AG04450 (cell line): Measurements from ENCODE around the gene HIF1AN. TPM values are rescaled to one million over a fixed set of nuclear protein-coding genes. Genes with fewer than 3 reads are reported as not detected.

ENCODE experiments used
- CTCF ChIA-PET: fragments of 300-600, 350-600 bp; formaldehyde crosslinking; extraction: SDS; loops from one replicate; lab custom pipeline; 2022; ENCODE audit warnings: antibody characterized with exemption, inconsistent platforms; lab: Charles Lee
- POLR2A ChIA-PET: fragments of 350-600 bp; formaldehyde crosslinking; extraction: SDS; loops from one replicate; lab custom pipeline; 2021; ENCODE audit warnings: antibody characterized with exemption, inconsistent platforms; lab: Yijun Ruan, JAX
- DNase-seq: peaks from one replicate; pipeline ENCODE4 v3.0.0-alpha.2; 2011; ENCODE audit warnings: low read depth, low spot score
- H3K27ac ChIP-seq: one replicate; pipeline ENCODE4 v1.5.1; 2012; ENCODE audit warnings: low read depth, low read length, control low read depth
- H3K27me3 ChIP-seq: one replicate; pipeline ENCODE4 v1.6.0; 2012; ENCODE audit warnings: low read length; ENCODE audit not compliant: control insufficient read depth, insufficient read depth
- H3K4me3 ChIP-seq: 2 replicates; pipeline ENCODE4 v1.5.1; 2011; ENCODE audit warnings: mild to moderate bottlenecking, low read depth, low read length, control low read depth
- H3K9me3 ChIP-seq: 2 replicates; pipeline ENCODE4 v1.5.1; 2012; ENCODE audit warnings: low read length; ENCODE audit not compliant: control insufficient read depth, insufficient read depth
- CTCF ChIP-seq: IDR thresholded peaks from 2 replicates; pipeline ENCODE4 v1.5.1; 2011; ENCODE audit warnings: low read depth, low read length, control low read depth, inconsistent platforms
- polyA plus RNA-seq: library from polyadenylated mRNA; depleted of rRNA; stranded (reverse); fragments of >200 nt; gene quantifications from 2 replicates; pipeline ENCODE4 v1.2.3, GENCODE V29; 2011

Gene HIF1AN
- polyA plus RNA-seq, 1 experiment: 31.0 TPM

GRCh38 chr10:100518761-100519241 lies 16.9 kb upstream of the HIF1AN start:
- Histone ChIP-seq H3K4me3 (no peak overlapping the region; the same call in 1 of the 2 replicates), H3K9me3 (no peaks in the 10 kb centered on the region; the same call in 1 of the 2 replicates), H3K27me3 (no peaks in the 10 kb centered on the region), H3K27ac (no peak overlapping the region)
- CTCF ChIA-PET: interaction anchor here (0.6 to 8.5 kb wide), 39 partner anchors 9 to 367 kb away, joined by 3 to 137 read pairs (median 7); partner anchors contain the start of genes BLOC1S2, HIF1AN and SCD
- peak; percentile 69 for TF ChIP-seq CTCF
- POLR2A ChIA-PET: interaction anchor here (1.1 kb wide), 2 partner anchors 17 to 172 kb away, joined by 4 to 5 read pairs; partner anchors contain the start of genes HIF1AN and SCD
- DNase-seq: no peak

- no peaks in the 10 kb centered on the region; the same call in 1 of the 2 replicates for H3K9me3 ChIP-seq
- CTCF ChIA-PET: interaction anchor here (0.6 to 8.5 kb wide), 37 partner anchors 8 to 366 kb away, joined by 3 to 137 read pairs (median 7); partner anchors contain the start of genes BLOC1S2, HIF1AN and SCD
- peak within 1 kb of the TSS; percentile 40 for H3K4me3 ChIP-seq
- TF ChIP-seq CTCF: no peak
- H3K27ac ChIP-seq: no peak within 1 kb of the TSS
- POLR2A ChIA-PET: interaction anchor here (1.1 kb wide), 3 partner anchors 16 to 173 kb away, joined by 3 to 5 read pairs (median 4); partner anchors contain the start of genes HIF1AN and SCD
- H3K27me3 ChIP-seq: no peaks in the 10 kb centered on the region
- no peak for DNase-seq
These were observed 16.3 kb upstream of the HIF1AN start, which contains the start of gene SEC31B for GRCh38 chr10:100519311-100520051. TSS of gene SEC31B (minus strand) at chr10:100519861. CDS start at chr10:100516952, 2,909 bp downstream.

DNA sequence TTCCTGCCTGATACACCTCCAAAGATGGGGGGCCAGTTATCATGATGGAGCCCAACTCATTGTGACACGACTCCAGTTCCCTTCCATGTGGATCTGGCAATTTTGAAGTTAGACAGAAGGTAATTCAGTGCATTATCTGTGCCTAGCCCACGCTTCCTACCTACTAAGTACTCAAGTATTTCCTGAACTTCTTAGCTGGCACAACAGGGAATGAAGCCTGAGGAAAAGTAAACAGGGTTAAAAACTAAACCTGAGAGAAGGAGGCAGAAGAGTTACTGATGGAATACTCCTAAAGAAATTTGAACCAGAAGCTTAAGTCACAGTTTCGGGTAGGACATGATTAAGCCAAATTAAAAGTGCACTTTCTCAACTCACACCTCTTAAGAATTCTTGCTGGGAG lies 14.9 kb upstream of the HIF1AN start:
- no peak for TF ChIP-seq CTCF
- POLR2A ChIA-PET: interaction anchor here (0.5 to 1.1 kb wide), 3 partner anchors 15 to 377 kb away, joined by 3 to 5 read pairs (median 3); partner anchors contain the start of gene HIF1AN
- no peak overlapping the region for H3K4me3 ChIP-seq
- no peak overlapping the region for H3K27ac ChIP-seq
- H3K9me3 ChIP-seq: no peaks in the 10 kb centered on the region; the same call in 1 of the 2 replicates
- CTCF ChIA-PET: interaction anchor here (0.7 to 8.5 kb wide), 4 partner anchors 39 to 358 kb away, joined by 3 to 137 read pairs (median 7); no protein-coding TSS in a partner anchor
- no peaks in the 10 kb centered on the region for H3K27me3 ChIP-seq
- DNase-seq: no peak

- TF ChIP-seq CTCF: no peak
- Histone ChIP-seq H3K27ac (no peak overlapping the region), H3K4me3 (no peak overlapping the region), H3K9me3 (no peaks in the 10 kb centered on the region; the same call in 1 of the 2 replicates), H3K27me3 (no peaks in the 10 kb centered on the region)
- ChIA-PET POLR2A (interaction anchor here (1.2 kb wide), 1 partner anchor 13 kb away, joined by 5 read pairs; the partner anchor contains the start of gene HIF1AN), CTCF (interaction anchor here (1.0 to 2.1 kb wide), 5 partner anchors 13 to 356 kb away, joined by 4 to 22 read pairs (median 7); partner anchors contain the start of gene HIF1AN)
- DNase-seq: no peak
These were observed 13.5 kb upstream of the HIF1AN start for GRCh38 chr10:100522107-100522801.
